Panc1 (cell line): ENCODE measurements around the gene NMRK1.

Experiments
- CTCF ChIP-seq: fragments of 450-650 bp; IDR thresholded peaks from 2 replicates; pipeline ENCODE4 v1.5.1; 2017; ENCODE audit warnings: mild to moderate bottlenecking
- POLR2AphosphoS5 ChIP-seq: IDR thresholded peaks from 2 replicates; pipeline ENCODE4 v1.6.1; 2012; ENCODE audit warnings: mild to moderate bottlenecking, low read depth, low read length, moderate library complexity
- SIN3A ChIP-seq: IDR thresholded peaks from 2 replicates; pipeline ENCODE4 v1.6.1; 2012; ENCODE audit warnings: low read depth, mild to moderate bottlenecking, low read length, moderate library complexity, borderline replicate concordance; ENCODE audit not compliant: insufficient read depth

- TF ChIP-seq CTCF = no peak
- TF ChIP-seq SIN3A = no peak
- no peak for TF ChIP-seq POLR2AphosphoS5
Measured at GRCh38 chr9:75054368-75055001, 33.5 kb downstream of the NMRK1 start.
